ENCODE measurements around the gene MACROD2.

MACROD2 gene

DNA sequence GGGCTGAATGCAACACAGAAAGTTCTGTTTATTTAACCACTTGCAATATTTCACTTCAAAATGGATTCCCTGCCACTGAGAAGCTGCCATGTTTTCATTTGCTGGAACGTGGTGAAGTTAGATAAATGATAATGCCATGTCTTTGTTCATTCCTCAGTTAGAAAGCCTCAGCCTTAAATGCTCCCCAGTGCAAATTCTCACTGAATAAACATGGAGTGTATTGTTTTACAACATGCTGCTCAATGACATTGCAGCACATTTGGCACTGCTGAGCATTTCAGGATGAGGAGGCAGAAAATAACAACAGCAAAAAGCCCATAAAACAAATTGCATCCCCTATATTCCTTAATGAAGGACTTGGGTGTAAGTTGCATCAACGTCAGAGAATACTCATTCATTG is 1255.9 kb downstream of the MACROD2 start:
- DNase-seq (ENCODE audit: low read depth, low spot score): no peak

GRCh38 chr20:15252304-15252703 is 1257.0 kb downstream of the MACROD2 start:
- DNase-seq (ENCODE audit: low read depth, low spot score): no peak

- no peak for DNase-seq (ENCODE audit: low read depth, low spot score)
These were observed 1258.1 kb downstream of the MACROD2 start for GRCh38 chr20:15253431-15253830.

- no peak for DNase-seq (ENCODE audit: low read depth, low spot score)
These were observed 1261.6 kb downstream of the MACROD2 start for GRCh38 chr20:15256676-15257568.

GRCh38 chr20:15257569-15257870 is 1262.2 kb downstream of the MACROD2 start:
- no peak for DNase-seq (ENCODE audit: low read depth, low spot score)

DNA sequence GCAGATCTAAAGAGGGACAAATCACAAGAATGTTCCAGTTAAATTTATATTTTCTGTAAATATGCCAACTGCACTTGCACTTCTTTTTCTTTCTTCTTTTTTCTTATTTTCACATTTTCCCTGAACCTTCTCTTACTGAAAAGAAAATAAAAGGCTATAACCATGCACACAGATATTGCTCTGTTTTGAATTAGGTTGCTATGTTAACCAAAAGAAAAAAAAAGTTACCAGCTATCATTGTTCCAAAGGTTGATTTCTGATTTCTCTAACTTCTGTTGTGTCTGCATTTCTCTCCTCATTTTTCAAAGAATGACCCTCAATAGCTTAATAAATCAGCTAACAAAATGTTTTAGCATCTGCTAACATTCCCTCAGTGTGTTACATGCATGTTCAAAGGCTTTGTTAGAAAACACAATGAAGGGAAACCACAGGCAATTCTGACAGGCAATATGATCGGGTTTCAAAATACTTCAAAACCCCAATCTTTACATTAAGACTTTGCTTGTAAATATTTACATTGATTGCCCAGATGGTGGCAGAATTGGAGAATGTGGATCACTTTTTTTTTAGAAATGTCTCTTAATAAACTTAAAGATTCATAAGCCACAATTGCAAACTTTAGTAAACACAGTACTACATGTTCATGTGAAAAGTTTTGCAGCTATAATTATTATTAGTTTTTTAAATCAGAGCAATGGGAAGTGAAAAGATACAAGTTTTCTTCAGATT is 1270.4 kb downstream of the MACROD2 start:
- DNase-seq (ENCODE audit: low read depth, low spot score): no peak

DNA sequence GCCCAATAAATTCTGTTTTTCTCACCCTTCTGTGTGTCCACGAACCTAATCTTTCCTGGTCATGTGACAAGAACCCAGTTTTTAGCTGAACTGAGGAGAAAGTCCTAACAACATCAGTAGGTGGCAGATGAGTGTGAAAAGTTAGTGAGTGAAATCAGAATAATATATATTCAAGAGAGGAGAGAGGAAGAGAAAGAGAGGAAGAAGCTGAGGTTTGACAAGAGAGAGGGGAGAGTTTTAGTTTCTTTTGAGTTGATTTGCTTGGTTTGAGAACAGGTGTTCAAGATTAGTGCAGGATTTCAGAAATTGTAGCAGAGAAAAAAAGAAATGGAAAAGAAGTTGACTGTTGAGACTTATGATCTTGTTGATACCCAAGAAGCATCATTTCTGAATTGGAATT is 1272.6 kb downstream of the MACROD2 start:
- no peak for DNase-seq (ENCODE audit: low read depth, low spot score)

GRCh38 chr20:15278041-15278440 is 1282.7 kb downstream of the MACROD2 start:
- DNase-seq (ENCODE audit: low read depth, low spot score): no peak

DNA sequence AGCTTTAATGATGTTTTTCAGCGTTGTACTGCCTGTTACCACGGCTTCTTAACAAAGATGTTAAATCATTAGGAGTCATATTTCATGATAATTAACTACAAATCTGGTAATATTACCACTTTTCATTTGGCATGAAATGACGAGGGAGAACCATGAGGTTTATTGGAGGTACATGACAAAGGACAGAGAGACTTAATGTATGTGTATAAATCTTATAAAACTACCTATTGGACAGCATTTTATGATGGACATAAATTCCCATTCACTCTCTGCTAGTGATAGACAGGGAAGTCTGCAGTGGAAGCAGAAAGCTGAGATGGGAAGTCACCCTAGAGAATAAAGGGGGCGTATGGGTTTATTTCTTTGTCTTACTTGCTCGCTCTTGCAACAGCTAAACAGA is 1292.0 kb downstream of the MACROD2 start:
- DNase-seq (ENCODE audit: low read depth, low spot score): no peak

- no peak for DNase-seq (ENCODE audit: low read depth, low spot score)
These were observed 1292.8 kb downstream of the MACROD2 start for GRCh38 chr20:15288106-15288505.

- DNase-seq (ENCODE audit: low read depth, low spot score): no peak
These were observed 1294.0 kb downstream of the MACROD2 start for GRCh38 chr20:15289337-15289736.

DNA sequence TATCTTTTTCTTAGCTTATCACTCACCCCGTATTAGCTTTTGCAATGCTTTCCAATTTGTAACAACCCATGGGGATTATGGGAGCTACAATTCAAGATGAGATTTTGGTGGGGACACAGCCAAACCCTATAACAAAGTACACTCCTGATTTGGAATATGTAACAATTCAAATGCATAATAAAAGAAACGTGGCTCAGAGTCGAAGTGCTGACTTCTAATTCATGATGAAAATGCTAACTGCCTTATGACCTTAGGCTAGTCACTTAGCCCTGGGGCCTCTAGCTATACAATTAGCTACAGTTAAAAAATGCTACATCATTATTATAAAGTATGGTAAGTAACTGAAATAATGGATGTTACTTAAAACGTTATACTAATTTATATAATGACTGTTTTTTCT is 1297.1 kb downstream of the MACROD2 start:
- no peak for DNase-seq (ENCODE audit: low read depth, low spot score)

DNA sequence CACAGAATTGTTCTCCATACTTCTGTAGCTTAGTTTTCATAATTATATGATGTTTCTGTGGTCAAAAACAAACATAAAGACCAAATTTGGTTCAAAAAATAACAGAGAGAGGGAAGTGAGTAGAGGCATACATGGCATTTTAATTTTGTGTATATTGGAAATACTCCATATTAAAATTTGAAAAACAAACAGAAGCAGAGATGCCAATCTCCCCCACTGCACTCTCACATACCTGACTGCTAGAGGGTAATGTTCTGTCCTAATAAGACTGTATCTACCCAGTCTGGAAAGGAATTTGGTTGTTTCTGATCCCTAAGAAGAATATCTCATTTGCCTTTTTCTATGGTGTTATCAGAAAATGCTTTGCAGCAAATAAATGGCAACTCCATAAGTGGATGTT is 1301.1 kb downstream of the MACROD2 start:
- no peak for DNase-seq (ENCODE audit: low read depth, low spot score)

GRCh38 chr20:15297059-15297875 is 1302.0 kb downstream of the MACROD2 start:
- no peak for DNase-seq (ENCODE audit: low read depth, low spot score)

DNA sequence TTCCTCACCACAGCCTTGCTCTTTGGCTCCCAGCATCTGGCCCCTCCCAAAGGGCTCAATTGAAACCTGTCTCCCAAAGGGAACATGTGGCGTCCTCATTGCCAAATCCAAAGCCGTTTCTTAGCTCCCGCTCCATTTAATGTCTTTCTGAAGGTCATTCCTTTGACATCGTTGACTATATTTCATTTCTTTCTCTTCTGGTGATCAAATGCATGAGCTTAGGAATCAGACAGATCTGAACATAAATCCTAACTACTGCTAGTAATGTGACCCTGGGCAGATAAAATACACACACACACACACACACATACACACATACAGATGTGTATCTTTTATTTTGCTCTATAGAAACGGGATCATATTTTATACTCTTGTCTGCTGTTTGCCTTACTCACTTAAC is 1306.8 kb downstream of the MACROD2 start:
- no peak for DNase-seq (ENCODE audit: low read depth, low spot score)

- no peak for DNase-seq (ENCODE audit: low read depth, low spot score)
These were observed 1315.0 kb downstream of the MACROD2 start for GRCh38 chr20:15310361-15310760.

DNA sequence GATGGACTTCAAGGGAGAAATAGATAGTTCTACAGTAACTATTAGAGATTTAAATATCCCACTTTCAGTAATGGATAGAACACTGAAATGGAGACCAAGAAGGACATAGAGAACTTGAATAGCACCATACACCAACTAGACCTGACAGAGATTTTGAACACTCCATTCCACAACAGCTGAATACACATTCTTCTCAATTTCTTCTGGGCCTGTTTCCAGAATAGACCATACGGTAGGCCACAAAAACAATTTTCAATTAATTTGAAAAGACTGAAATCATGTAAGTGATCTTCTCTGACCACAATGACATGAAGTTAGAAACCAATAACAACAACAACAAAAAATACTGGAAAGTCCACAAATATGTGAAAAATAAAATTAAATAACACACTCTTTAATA is 1321.2 kb downstream of the MACROD2 start:
- no peak for DNase-seq (ENCODE audit: low read depth, low spot score)

GRCh38 chr20:15317546-15318232 is 1322.4 kb downstream of the MACROD2 start:
- DNase-seq (ENCODE audit: low read depth, low spot score): no peak

- DNase-seq (ENCODE audit: low read depth, low spot score): no peak
These were observed 1323.4 kb downstream of the MACROD2 start for GRCh38 chr20:15318682-15319081.

DNA sequence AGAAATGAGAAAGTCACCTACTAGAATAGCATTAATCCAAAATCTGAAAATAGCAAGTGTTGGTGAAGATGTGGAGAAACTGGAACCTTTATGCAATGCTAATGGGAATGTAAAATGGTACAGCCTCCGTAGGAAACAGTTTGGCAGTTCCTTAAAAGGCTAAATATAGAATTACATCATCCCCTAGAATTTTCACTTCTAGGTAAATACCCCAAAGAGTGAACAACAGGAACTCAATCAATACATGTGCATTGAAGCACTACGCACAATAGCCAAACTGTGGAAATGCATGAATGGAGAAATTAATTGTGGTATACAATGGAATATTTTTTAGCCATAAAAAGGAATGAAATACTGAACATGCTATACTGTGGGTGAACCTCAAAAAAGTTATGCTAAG is 1324.1 kb downstream of the MACROD2 start:
- DNase-seq (ENCODE audit: low read depth, low spot score): no peak

DNA sequence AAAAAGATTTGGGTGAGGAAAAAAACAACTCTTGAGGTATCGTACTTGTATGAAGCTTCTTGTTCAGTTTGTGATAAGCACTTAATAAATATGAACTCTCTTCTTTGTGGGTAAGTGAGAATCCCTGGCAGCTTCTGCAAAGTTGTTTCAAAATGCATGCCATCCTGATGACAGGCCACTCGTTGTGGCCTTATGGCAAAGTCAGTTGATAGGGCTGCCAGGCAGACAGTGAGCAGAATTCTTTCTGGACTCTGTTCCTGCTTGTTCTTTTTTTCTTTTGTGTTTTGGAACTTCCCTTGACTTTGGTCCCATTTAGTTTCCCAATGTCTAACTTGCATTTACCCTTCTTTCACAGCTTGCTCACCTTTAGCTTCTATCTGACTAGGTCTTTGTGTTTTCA is 1325.6 kb downstream of the MACROD2 start:
- DNase-seq (ENCODE audit: low read depth, low spot score): no peak

GRCh38 chr20:15327123-15327522 is 1331.8 kb downstream of the MACROD2 start:
- no peak for DNase-seq (ENCODE audit: low read depth, low spot score)
